BLaER1 treated with 17β-estradiol and CSF1 and Interleukin-3, amounts not matched to agents 10 nM and 100 nM (cell line): Measurements from ENCODE around the gene SIK2.
A peak's percentile ranks its signal among the peaks of the same experiment; 100 is the strongest.

ENCODE experiments used
- H3K27ac ChIP-seq, 11 experiments: shearing (Covaris generic); formaldehyde crosslinking; 2 replicates each; pipeline ENCODE4 v1.8.1; 2022
- H3K27me3 ChIP-seq, 11 experiments: shearing (Covaris generic); formaldehyde crosslinking; 2 replicates each; pipeline ENCODE4 v1.8.1; 2022
- H3K36me3 ChIP-seq, 11 experiments: shearing (Covaris generic); formaldehyde crosslinking; 2 replicates each; pipeline ENCODE4 v1.8.1; 2022
- H3K4me1 ChIP-seq, 10 experiments: shearing (Covaris generic); formaldehyde crosslinking; 2 replicates each; pipeline ENCODE4 v1.8.1; 2022
- H3K4me2 ChIP-seq, 11 experiments: shearing (Covaris generic); formaldehyde crosslinking; 2 replicates each; pipeline ENCODE4 v1.8.1; 2022
- H3K4me3 ChIP-seq, 10 experiments: shearing (Covaris generic); formaldehyde crosslinking; 2 replicates each; pipeline ENCODE4 v1.8.1; 2022
- H3K9ac ChIP-seq, 11 experiments: shearing (Covaris generic); formaldehyde crosslinking; 2 replicates each; pipeline ENCODE4 v1.8.1; 2022
- H3K9me3 ChIP-seq, 11 experiments: shearing (Covaris generic); formaldehyde crosslinking; replicated peaks in 1 of 11; 2 replicates each; pipeline ENCODE4 v1.8.1; 2022
- H4K20me1 ChIP-seq, 11 experiments: shearing (Covaris generic); formaldehyde crosslinking; 2 replicates each; pipeline ENCODE4 v1.8.1; 2022
- Cebpa-rat ChIP-seq, 11 experiments: shearing (Covaris generic); IDR thresholded peaks; 2 replicates each; pipeline ENCODE4 v1.8.1; 2022

The SIK2 gene

GRCh38 chr11:111724615-111725129, 122.4 kb downstream of the SIK2 start:
- H3K9me3 ChIP-seq: no peaks in the 10 kb centered on the region
- no peak overlapping the region for H3K9ac ChIP-seq
- H3K36me3 ChIP-seq: peaks cover 76 to 96% (median 86%) of the 10 kb centered on the region in 11 experiments
- H3K27ac ChIP-seq: no peak overlapping the region
- peaks cover 0 to 4% (median 0%) of the 10 kb centered on the region in 11 experiments; a peak in 4 of 22 replicates for H4K20me1 ChIP-seq
- no peaks in the 10 kb centered on the region for H3K27me3 ChIP-seq
- no peak overlapping the region for H3K4me3 ChIP-seq
- no peak overlapping the region for H3K4me2 ChIP-seq
- H3K4me1 ChIP-seq: peaks cover 0 to 2% (median 0%) of the 10 kb centered on the region in 10 experiments; a peak in 1 of 20 replicates
- TF ChIP-seq Cebpa-rat (IDR thresholded peaks at IDR 0.05): no peak

DNA sequence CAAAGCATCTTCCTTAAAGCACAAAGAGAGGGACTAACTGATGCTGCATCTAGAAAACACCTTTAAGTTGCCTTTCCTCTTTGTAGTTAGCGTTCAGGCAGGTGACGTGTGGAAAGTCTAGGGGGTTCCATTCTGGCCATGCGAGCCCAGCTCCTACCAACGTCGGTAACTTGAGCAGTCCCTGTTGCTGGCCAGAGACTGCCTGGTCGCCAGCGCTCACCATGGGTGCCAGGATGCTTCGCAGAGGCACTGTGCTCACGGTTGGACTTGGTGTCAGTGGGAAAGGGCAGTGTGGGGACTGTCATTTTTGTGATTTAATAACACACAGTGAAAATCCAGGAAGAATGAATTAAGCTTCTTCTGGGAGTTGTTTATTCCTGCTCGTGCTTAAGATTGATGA, 123.4 kb downstream of the SIK2 start:
- Histone ChIP-seq H3K36me3 (peaks cover 67 to 89% (median 77%) of the 10 kb centered on the region in 11 experiments), H3K27me3 (no peaks in the 10 kb centered on the region), H3K4me1 (peaks cover 0 to 6% (median 0%) of the 10 kb centered on the region in 10 experiments; a peak in 1 of 20 replicates), H3K4me2 (no peak overlapping the region), H3K27ac (no peak overlapping the region), H3K4me3 (no peak overlapping the region), H4K20me1 (peaks cover 0 to 5% (median 0%) of the 10 kb centered on the region in 11 experiments; a peak in 4 of 22 replicates), H3K9me3 (no peaks in the 10 kb centered on the region), H3K9ac (no peak overlapping the region)
- TF ChIP-seq Cebpa-rat (IDR thresholded peaks at IDR 0.05): no peak

GRCh38 chr11:111726301-111726713, 124.1 kb downstream of the SIK2 start:
- Histone ChIP-seq H3K4me2 (no peak overlapping the region), H4K20me1 (peaks cover 0 to 10% (median 0%) of the 10 kb centered on the region in 11 experiments; a peak in 6 of 22 replicates), H3K27me3 (no peaks in the 10 kb centered on the region), H3K27ac (no peak overlapping the region), H3K4me1 (peaks cover 0 to 6% (median 0%) of the 10 kb centered on the region in 10 experiments; a peak in 1 of 20 replicates), H3K4me3 (no peak overlapping the region), H3K36me3 (peaks cover 60 to 87% (median 71%) of the 10 kb centered on the region in 11 experiments), H3K9me3 (no peaks in the 10 kb centered on the region), H3K9ac (no peak overlapping the region)
- TF ChIP-seq Cebpa-rat (IDR thresholded peaks at IDR 0.05): no peak

GRCh38 chr11:111727431-111727830, 125.2 kb downstream of the SIK2 start:
- peaks cover 0 to 20% (median 0%) of the 10 kb centered on the region in 11 experiments; a peak in 7 of 22 replicates for H4K20me1 ChIP-seq
- 0 out of 20 replicates have a peak, but pooled peaks cover 0 to 6% (median 0%) of the 10 kb centered on the region in 10 experiments for H3K4me1 ChIP-seq
- no peak overlapping the region for H3K27ac ChIP-seq
- peaks cover 49 to 79% (median 60%) of the 10 kb centered on the region in 11 experiments for H3K36me3 ChIP-seq
- H3K4me3 ChIP-seq: no peak overlapping the region
- no peak for TF ChIP-seq Cebpa-rat (IDR thresholded peaks at IDR 0.05)
- H3K9ac ChIP-seq: no peak overlapping the region
- H3K27me3 ChIP-seq: no peaks in the 10 kb centered on the region
- no peaks in the 10 kb centered on the region for H3K9me3 ChIP-seq
- no peak overlapping the region for H3K4me2 ChIP-seq

GRCh38 chr11:111729071-111729830, 127.0 kb downstream of the SIK2 start:
- no peak overlapping the region for H3K4me3 ChIP-seq
- H4K20me1 ChIP-seq: peaks cover 0 to 36% (median 0%) of the 10 kb centered on the region in 11 experiments; a peak in 8 of 22 replicates
- no peaks in the 10 kb centered on the region for H3K27me3 ChIP-seq
- H3K4me1 ChIP-seq: 0 out of 20 replicates have a peak, but pooled peaks cover 0 to 6% (median 0%) of the 10 kb centered on the region in 10 experiments
- peaks cover 30 to 61% (median 42%) of the 10 kb centered on the region in 11 experiments for H3K36me3 ChIP-seq
- no peak for TF ChIP-seq Cebpa-rat (IDR thresholded peaks at IDR 0.05)
- no peak overlapping the region for H3K9ac ChIP-seq
- H3K4me2 ChIP-seq: no peak overlapping the region
- no peak overlapping the region for H3K27ac ChIP-seq
- H3K9me3 ChIP-seq: no peaks in the 10 kb centered on the region

DNA sequence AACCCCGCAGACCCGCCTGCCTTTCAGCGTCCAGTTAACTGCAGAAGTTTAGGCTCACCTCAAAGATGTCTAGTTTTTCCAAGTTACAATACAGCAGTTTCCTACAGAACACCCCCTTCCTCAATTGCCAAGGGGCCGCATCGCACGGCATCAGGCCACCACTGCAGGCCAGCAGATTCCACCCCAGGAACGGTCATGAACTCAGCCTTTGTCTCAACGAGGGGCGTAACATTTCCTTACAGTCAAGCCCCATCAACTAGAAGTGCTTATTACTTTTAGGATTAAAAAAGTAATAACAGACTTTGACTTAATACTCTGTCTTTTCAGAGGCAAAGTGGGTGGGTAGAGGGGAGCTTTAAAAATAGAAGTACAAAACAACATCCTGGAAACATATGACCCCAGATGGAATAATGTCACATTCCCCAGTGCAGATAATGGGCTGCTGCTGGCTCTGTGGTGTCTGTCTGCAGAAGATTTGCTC, 127.6 kb downstream of the SIK2 start:
- H3K9me3 ChIP-seq: no peaks in the 10 kb centered on the region
- H3K4me3 ChIP-seq: no peak overlapping the region
- H3K27me3 ChIP-seq: no peaks in the 10 kb centered on the region
- H3K27ac ChIP-seq: no peak overlapping the region
- H3K9ac ChIP-seq: peak overlapping the region in 1 of 11 experiments; percentile 34; a peak in 1 of 22 replicates
- no peak overlapping the region for H3K4me2 ChIP-seq
- H3K4me1 ChIP-seq: peaks cover 0 to 6% (median 0%) of the 10 kb centered on the region in 10 experiments; a peak in 2 of 20 replicates
- peaks cover 24 to 55% (median 35%) of the 10 kb centered on the region in 11 experiments for H3K36me3 ChIP-seq
- no peak for TF ChIP-seq Cebpa-rat (IDR thresholded peaks at IDR 0.05)
- peaks cover 0 to 42% (median 0%) of the 10 kb centered on the region in 11 experiments; a peak in 8 of 22 replicates for H4K20me1 ChIP-seq

- Histone ChIP-seq H3K9ac (no peak overlapping the region), H3K4me1 (peaks cover 0 to 16% (median 8%) of the 10 kb centered on the region in 10 experiments; a peak in 8 of 20 replicates), H3K4me2 (no peak overlapping the region), H4K20me1 (peaks cover 0 to 45% (median 0%) of the 10 kb centered on the region in 11 experiments; a peak in 7 of 22 replicates), H3K27me3 (no peaks in the 10 kb centered on the region), H3K36me3 (peaks cover 13 to 50% (median 24%) of the 10 kb centered on the region in 11 experiments), H3K4me3 (no peak overlapping the region), H3K9me3 (no peaks in the 10 kb centered on the region), H3K27ac (no peak overlapping the region)
- no peak for TF ChIP-seq Cebpa-rat (IDR thresholded peaks at IDR 0.05)
Measured at GRCh38 chr11:111730871-111731591, 128.8 kb downstream of the SIK2 start.

DNA sequence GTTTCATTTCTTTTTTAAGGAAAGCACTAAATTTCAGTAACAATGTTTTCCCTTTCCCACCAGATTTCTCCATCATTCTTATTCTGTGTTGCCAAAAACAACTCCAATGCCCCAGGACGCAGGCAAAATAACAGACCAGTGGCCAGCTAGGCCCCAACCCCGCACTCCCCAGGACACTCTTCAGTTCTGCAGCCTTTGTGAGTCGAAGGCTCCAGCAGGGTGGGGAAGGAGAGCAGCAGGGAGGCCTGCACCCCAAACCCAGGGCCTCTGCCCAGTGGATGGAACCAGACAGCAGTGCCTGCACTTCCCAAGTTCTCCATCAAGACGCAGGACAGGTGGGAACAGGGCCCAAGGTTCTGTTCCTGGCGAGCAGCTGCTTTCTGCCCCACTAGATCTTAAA, 129.6 kb downstream of the SIK2 start:
- no peak overlapping the region for H3K9ac ChIP-seq
- H3K27me3 ChIP-seq: no peaks in the 10 kb centered on the region
- peaks cover 5 to 50% (median 24%) of the 10 kb centered on the region in 11 experiments; a peak in 21 of 22 replicates for H3K36me3 ChIP-seq
- H3K4me3 ChIP-seq: no peak overlapping the region
- no peak overlapping the region for H3K4me2 ChIP-seq
- peaks cover 0 to 45% (median 0%) of the 10 kb centered on the region in 11 experiments; a peak in 7 of 22 replicates for H4K20me1 ChIP-seq
- TF ChIP-seq Cebpa-rat (IDR thresholded peaks at IDR 0.05): no peak
- H3K27ac ChIP-seq: no peak overlapping the region
- H3K4me1 ChIP-seq: peaks cover 0 to 22% (median 9%) of the 10 kb centered on the region in 10 experiments; a peak in 8 of 20 replicates
- no peaks in the 10 kb centered on the region for H3K9me3 ChIP-seq
